SK-N-SH treated with all-trans-retinoic acid at 6 μM for 48 hours (cell line): ENCODE measurements around the gene RAPGEFL1.

Experiments used
- OSR1 ChIP-seq: fragments of 250-450 bp; sonication (Bioruptor Pico); IDR thresholded peaks from 2 replicates; pipeline ENCODE4 v1.8.0; 2022; ENCODE audit warnings: moderate library complexity, mild to moderate bottlenecking, inconsistent platforms
- TSHZ2 ChIP-seq: fragments of 250-450 bp; sonication (Bioruptor Pico); IDR thresholded peaks from 2 replicates; pipeline ENCODE4 v1.5.0; 2020; ENCODE audit warnings: mild to moderate bottlenecking, moderate library complexity
- ZFP30 ChIP-seq: fragments of 450-650 bp; formaldehyde crosslinking; IDR thresholded peaks from 2 replicates; pipeline ENCODE4 v1.5.0; 2022; ENCODE audit warnings: mild to moderate bottlenecking, moderate library complexity
- ZNF70 ChIP-seq: fragments of 450-650 bp; formaldehyde crosslinking; IDR thresholded peaks from 2 replicates; pipeline ENCODE4 v1.5.0; 2020; ENCODE audit warnings: mild to moderate bottlenecking, moderate library complexity

- TF ChIP-seq OSR1 (CRISPR knock-in tag), result no peak
- no peak for TF ChIP-seq ZNF70
- TF ChIP-seq ZFP30 (CRISPR knock-in tag), result no peak
- TF ChIP-seq TSHZ2 (CRISPR knock-in tag), result no peak
Measured at GRCh38 chr17:40171750-40172149, 5.5 kb upstream of the RAPGEFL1 start.
